GM12873 (cell line): Measurements from ENCODE around the gene BCKDHB.

ENCODE experiments used
- TF ChIP-seq, protein P1 (sequence below): IDR thresholded peaks from 2 replicates; pipeline ENCODE4 v1.5.1; 2012; ENCODE audit warnings: low read depth, mild to moderate bottlenecking, moderate library complexity, low read length, control low read depth; ENCODE audit not compliant: insufficient read depth; ENCODE audit errors: missing control alignments

Gene BCKDHB

DNA sequence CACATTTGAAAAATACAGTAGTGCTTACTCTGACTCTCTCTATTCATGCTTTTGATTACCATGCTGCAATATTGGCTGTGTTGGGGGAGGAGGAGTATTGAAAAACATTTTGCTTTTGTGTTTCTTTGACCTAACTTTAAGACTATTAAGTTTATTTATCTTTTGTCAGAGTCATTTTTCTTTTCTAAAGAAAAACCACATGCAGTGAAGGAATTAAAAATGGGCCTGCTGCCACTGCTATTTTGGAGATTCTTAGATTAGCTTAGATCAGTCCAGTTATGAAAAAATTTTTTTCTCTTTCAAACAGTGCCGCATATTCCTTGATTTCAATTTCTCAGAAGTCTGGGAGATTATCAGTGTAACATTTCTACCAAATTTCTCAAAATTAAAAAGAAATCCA, 36.1 kb downstream of the BCKDHB start:
- TF ChIP-seq, protein P1, sequence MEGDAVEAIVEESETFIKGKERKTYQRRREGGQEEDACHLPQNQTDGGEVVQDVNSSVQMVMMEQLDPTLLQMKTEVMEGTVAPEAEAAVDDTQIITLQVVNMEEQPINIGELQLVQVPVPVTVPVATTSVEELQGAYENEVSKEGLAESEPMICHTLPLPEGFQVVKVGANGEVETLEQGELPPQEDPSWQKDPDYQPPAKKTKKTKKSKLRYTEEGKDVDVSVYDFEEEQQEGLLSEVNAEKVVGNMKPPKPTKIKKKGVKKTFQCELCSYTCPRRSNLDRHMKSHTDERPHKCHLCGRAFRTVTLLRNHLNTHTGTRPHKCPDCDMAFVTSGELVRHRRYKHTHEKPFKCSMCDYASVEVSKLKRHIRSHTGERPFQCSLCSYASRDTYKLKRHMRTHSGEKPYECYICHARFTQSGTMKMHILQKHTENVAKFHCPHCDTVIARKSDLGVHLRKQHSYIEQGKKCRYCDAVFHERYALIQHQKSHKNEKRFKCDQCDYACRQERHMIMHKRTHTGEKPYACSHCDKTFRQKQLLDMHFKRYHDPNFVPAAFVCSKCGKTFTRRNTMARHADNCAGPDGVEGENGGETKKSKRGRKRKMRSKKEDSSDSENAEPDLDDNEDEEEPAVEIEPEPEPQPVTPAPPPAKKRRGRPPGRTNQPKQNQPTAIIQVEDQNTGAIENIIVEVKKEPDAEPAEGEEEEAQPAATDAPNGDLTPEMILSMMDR = no peak

DNA sequence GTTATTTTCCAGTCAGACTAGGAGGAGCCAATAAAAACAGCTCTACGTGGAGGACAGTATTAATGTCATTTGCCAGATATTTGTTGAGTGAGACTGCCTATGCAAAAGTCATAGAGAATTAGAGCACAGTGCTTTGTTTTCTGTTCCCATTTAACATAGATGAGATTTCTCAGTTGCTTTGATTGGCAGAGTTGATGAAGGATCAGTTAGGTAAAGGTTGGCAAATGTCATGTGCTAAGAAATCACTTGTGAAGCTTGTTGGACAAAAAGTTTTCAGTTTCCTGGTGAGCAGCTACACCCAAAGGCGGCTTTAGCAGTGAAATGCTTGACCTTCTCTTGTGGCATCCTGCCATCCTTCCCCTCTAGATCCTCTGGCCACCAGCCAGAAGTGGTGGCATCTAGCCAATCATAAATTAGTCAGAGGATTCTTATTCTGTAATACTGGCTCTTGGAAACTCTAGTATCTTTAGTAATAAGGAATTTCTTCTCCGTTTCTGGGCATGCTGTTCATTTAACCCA, 37.0 kb downstream of the BCKDHB start:
- TF ChIP-seq, protein P1 = no peak

DNA sequence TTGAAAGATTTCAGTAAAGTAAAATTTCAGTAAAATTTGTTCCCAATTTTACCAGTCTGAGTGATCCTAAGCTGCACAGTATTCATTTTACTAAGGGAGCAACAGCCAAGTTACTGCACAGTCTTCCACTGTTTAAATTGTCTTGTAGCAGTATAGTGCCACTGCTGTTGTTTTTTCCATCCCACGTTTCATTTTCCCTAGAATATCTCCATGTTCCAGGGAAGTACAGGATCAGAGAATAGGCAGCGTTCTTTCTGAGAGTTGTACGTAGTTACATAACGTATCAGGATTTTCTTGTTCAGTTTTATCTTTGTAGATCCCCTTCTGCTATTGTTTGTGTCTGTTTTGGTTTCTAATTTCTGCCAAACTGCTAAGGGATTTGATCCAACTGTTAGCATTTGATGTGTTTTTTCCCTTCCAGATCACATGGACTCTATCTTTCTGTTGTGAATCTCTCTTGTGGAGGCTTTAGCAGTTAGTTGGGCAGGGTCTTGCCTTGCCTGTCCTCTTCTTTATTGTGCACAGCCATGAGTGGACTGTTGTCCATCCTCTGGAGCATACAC, 38.4 kb downstream of the BCKDHB start:
- TF ChIP-seq, protein P1 = no peak

DNA sequence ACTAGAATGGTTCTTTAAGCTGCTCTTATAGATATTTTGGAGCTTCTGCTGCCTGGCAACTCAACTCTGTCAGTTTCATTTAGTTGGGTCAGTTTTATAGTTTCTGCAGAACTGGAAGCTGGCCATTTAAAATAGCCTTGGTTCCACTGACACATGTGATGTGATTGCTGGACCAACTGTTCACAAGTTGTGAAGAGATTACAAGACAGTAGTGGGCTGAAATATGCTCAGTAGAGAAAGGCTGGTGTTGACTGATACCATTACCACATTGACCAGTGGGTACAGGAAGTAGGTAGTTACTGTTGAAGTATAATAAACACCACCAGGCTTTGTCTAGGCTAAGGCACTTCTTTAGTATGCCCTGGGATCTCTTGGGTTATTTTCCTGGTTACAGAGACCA, 39.0 kb downstream of the BCKDHB start:
- TF ChIP-seq, protein P1 = no peak

DNA sequence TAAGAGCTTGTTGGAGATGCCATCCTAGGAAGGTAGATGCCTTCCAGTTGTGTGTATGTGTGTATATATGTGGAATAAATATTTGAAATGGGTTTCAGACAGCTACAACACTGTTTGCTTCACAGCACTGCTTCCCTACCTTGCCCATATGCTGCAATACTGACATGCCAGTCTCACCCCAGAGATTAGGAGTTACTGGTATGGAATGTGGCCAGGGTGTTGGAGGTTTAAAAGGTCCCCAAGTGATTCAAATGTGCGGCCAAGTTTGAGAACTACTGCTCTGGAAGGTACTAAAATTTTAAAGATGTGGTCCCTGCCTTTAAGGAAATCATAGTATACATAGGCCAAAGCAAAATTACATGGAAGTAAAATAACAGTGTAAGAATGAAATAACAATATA, 39.5 kb downstream of the BCKDHB start:
- TF ChIP-seq, protein P1 = no peak

DNA sequence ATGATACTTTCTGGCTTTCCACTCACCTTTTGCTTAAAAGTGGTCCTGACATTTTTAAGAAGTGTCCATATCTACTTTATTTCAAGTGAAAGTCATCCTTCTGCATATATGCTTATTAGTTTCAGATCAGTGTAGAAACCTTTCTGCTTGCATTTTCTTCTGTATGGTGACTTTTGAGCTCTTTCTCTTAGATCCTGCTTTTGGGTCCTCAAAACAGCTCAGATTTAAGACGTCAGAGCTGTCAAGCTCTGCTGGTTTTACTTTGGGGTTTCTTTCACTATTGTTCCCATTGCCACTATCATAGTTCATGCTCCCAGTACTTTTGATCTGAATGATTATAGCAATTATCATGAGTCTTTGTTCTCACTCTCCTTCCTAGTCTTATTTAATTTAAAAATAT, 41.7 kb downstream of the BCKDHB start:
- TF ChIP-seq, protein P1 = no peak

DNA sequence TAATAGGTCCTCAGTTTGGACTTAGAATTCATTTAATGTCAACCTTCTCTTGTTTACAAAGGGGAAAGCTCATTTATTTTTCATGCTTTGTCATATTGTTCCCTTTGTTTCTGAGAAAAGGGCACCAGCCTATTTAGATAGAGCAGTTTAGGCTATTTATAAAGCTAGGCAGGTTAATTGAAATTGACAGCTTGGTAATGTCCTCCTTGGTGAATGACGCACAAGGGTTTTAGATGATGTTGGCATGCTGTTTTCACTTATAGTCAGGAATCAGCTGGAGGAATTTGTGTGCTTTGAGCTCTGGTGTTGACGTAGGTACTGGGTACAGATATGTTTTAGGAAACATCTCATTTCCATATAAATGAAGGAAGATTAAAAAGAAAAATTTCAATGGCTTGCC, 45.2 kb downstream of the BCKDHB start:
- TF ChIP-seq, protein P1 = no peak
